ENCODE data around the gene LAMB1.

The LAMB1 gene

DNA sequence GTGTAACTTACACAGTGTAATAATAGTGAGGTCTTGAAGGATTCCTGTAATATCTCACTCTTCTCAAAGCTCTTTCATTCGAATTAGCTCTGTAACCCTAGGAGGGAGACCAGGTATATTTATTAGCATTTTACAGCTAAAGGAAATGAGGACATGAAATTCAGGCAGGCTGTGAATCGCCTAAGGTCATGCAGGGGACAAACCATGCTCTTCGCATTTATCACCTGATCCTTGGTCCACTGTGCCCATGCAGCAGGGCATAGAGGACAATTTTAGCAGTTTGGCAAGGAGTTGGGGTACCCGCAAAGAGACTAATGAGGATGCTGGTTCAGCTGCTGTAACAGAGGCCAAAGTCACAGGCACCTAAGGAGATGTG lies 14.8 kb upstream of the LAMB1 start:
- DNase-seq (ENCODE audit: low read depth in 2 of 2): no peak

DNA sequence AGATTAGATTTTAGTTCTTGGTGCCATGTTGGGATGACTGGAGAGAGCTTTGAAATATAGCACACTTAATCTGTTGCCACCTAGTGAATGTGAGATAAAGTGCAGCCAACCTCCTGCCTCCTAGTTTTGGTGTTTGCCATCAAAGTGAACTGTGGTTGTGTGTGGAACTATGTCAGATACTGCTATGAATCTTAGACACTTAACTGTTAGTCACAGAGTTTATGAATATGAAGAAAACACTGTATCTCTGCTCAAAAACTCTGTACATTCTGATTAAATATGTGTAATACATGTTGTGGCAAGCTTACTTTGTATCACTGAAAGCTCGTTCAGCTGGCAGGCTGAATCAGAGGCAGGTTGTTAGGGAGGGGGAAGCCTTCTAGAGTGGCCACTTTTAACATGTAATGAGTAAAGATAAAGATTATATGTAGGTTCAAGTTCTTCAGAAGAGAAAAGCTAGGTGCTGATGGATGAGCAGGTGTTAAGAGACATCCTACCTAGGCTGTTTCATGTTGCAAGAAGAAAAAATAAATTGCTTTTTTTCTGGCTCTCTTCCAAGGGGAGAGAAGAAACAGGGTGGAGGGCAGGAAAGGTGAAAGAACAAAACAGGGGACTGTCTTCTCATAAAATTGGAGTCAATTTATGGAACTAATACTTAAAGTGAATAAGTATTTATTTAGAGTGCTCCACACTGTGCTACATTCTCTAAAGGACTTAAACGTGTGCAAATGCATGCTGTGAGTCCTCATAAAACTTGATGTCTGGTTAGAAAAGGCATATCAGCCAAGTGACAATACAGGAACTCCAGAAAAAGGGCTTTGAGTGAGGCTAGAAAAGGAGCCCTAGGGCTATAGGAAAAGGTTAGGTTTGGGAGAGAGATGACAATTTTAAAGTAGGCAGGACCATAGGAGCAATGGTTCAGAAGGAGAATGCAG lies 14.1 kb upstream of the LAMB1 start:
- DNase-seq (ENCODE audit: low read depth in 2 of 2): no peak

DNA sequence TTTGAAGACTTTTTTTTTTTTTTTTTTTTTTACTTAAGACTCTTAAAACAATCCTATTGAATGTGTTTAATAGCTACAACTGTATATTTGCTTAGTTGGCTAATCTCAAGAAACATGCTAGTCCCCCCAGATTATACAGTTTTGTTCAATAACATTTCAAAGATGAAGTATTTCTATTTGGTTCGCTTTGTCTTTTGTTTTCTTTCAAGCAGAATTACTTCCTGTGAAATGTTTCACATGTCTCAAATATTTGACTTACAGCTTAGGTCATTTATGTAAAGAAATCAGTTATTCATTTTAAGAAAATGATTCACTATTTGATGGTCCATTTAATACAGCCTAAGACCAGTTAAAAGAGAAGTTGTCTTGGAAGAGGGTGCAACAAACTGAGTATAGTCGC lies 12.8 kb upstream of the LAMB1 start:
- no peak for DNase-seq (ENCODE audit: low read depth in 2 of 2)

DNA sequence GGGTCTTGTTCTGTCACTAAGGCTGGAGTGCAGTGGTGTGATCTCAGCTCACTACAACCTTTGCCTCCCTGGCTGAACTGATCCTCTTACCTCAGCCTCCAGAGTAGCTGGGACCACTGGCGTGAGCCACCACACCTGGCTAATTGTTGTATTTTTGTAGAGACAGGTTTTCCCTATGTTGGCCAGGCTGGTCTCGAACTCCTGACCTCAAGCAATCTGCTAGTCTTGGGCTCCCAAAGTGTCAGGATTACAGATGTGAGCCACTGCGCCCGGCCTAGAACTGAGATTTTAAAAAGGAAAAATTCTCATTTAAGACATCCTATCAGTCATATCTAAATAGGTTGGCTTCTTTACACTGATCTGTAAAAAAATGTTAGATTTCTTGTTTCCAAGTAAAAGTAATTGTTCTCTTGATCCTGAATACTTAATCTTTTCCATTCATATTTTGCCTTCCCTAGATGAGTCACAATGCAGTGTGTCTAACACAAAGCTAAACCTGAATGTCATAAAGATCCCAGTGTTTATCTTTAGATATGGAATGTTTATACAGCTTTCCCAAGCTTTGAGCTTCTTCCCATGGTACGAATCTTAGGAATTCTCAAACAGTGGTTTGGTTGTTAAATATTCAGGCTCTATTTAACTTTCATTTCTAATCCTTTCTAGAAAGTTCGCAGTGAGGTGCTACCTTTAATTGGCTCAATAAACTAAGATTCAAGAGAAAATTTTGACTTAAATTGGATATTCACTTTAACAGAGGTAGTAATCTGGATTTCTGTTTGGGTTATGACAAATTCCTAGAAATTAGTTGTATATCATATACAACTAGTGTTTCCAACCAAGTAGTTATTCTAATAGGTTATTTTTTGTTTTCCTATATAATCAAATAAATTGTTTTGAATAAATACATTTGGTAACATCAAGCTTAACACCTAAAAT lies 12.1 kb upstream of the LAMB1 start:
- no peak for DNase-seq (ENCODE audit: low read depth in 2 of 2)

DNA sequence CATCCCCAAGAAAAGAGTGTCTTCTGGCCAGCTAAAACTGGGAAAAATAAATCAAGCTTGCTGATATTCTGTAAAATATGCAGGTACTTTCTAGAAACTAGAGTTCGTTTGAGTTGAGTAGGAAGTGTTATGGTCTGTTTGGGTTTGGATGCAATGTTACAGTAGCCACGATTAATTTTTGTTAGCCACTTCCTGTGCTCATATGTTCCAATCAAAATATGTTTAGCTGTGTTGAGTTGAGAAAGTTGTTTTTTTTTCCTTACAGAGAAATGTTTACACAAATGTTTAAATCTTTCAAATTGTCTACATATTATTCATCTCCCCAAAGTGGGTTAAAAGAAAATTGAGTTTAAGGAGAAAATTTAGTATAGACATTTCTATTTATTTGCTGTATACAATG lies 11.3 kb upstream of the LAMB1 start:
- DNase-seq (ENCODE audit: low read depth in 2 of 2): no peak

DNA sequence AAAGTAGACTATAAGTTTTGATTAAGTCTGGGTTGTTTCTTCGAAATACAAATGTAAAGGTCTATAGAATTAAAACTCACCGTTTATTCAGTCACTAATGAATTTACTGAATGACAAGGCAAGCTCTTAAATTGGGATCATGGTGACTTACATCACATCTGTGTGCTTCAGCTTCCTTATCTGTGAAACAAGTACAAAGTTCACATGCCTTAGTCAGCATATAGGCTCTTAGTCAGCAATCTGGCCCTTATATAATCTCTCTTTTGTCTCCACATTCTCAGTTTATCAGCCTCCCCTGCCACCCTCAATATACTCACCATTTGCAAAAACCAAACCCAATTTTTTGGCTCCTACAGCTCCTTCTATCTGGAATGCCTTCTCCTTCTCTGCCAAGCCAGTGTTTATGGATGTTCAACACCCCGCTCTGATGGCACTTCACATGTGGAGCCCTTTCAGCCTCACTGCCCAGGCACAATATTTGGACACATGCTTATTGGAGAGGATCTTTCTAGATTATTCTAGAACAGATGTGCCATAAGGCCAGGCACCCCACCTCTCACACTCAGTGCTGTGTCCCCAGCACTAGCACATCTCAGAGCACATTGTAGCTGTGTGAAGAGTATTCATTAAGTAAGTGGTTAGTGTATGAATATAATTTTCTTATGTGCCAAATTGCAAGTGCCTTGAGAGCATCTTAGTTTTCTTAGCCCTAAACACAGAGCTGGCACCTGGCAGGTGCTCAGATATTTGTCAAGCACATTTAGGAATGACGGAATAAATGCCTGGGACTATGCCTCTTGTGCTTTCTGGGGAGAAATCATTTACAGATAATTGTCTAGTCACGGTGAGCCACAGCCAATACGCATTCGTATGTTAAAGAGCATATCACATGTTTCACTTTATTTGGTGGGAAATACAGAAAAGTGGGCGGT lies 9.8 kb upstream of the LAMB1 start:
- no peak for DNase-seq (ENCODE audit: low read depth in 2 of 2)

DNA sequence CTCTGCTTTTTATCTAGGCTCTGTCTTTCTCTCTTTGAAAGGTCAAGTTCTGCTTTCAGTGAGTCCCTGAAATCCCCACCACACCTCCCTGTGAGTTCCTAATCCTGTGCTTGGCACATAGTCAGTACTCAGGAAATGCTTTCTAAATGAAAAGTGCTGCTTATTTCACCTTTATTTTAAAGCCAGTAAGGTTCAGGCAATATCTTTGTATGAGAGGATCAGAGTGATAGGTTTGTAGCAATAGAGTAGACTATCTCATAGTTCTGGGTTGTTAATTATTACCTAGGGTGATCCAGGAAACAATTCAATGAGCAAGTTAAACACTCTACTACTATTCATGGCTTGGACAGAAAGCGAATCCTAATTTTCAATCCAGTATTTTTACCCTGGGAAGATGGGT lies 7.4 kb upstream of the LAMB1 start:
- DNase-seq (ENCODE audit: low read depth in 2 of 2): no peak

DNA sequence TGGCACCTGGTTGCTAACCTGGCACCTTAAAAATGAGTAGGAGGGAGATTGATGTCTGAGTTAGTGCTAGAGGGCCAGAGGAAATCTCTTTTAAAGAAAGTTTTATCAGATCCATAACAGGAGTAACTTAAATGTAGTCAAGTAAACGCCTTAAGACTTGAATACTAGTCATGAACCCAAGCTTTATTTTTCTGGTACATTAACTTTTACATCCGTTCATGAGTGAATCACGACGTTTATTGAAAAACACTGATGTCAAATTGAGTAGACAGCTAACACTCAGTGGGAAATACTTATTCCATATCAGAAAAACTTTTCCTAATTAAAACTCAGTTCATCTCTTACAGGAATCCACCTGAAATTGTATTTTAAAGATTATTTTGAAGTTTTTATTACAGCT lies 6.9 kb upstream of the LAMB1 start:
- no peak for DNase-seq (ENCODE audit: low read depth in 2 of 2)

DNA sequence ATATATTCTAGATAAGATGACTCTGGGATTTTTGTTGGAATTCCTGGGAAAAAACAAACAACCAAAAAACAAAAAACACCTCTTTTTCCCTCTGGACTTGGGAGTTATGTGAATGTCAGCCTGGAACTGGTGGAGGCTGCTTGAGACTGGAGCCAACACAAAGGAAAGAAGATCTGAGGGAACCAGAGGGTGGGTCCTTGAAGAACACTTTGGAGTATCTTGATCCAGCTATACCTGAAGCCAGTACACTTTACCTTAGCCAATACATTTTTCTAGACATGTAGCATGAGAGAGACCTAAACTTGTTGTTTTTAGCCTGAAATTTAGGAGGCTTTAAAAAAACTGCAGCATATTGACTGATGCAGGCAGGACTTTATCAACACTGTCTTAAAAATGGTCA lies 5.9 kb upstream of the LAMB1 start:
- DNase-seq (ENCODE audit: low read depth in 2 of 2): no peak

DNA sequence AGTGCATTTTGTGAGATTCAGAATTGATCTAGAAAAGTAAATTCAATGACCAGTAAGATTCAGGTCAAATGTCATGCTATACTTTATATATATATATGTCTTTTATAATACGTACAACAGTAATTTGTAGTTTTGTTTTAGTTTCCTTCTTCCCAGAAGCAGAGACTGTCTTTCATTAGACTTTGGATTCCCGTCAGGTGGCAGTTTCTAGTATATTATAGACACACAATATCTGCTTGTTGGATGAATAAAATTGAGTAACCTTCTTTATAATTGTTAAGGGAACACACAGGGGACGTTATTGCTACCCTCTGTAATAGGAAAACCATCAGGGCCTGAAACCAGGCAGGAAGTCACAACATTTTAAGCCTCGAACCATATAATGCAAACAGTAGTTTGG lies 5.3 kb upstream of the LAMB1 start:
- DNase-seq (ENCODE audit: low read depth in 2 of 2): no peak

DNA sequence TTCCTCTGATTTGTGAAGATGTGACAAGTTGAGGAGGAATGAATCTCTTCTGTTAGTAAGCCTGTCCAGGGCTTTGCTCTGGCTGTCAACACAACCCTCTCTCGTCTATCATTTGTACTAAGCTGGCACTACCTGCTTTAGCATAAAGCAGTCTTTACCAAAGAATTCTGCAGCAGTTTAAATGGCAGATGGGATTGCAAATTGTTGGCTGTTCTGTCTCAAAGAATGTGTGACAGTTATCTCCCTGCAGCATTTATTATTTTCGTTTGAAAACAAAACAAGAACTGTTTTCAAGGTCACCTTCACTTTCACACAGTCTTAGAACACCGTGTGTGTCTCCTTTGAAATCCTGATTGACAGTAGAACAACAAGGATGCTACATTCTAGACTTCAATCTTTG lies 4.8 kb upstream of the LAMB1 start:
- DNase-seq (ENCODE audit: low read depth in 2 of 2): no peak

DNA sequence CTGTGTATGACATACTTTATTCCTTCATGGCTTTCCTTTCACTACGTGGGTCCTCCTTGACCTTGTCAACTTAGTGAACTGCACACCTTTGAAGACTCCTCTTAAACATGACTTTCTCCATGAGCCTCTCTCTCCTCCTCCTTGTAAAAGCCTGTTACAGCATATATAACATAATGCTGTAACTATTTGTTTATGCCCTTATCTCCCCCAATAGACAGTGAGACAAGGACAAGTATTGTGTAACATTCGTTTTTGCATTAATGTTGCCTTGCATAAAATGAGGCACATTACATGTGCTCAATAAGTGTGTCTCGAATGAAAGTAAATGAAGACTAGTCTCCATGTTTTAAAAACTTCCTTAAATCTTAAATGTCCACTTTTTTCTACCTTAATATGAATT lies 4.3 kb upstream of the LAMB1 start:
- DNase-seq (ENCODE audit: low read depth in 2 of 2): no peak

DNA sequence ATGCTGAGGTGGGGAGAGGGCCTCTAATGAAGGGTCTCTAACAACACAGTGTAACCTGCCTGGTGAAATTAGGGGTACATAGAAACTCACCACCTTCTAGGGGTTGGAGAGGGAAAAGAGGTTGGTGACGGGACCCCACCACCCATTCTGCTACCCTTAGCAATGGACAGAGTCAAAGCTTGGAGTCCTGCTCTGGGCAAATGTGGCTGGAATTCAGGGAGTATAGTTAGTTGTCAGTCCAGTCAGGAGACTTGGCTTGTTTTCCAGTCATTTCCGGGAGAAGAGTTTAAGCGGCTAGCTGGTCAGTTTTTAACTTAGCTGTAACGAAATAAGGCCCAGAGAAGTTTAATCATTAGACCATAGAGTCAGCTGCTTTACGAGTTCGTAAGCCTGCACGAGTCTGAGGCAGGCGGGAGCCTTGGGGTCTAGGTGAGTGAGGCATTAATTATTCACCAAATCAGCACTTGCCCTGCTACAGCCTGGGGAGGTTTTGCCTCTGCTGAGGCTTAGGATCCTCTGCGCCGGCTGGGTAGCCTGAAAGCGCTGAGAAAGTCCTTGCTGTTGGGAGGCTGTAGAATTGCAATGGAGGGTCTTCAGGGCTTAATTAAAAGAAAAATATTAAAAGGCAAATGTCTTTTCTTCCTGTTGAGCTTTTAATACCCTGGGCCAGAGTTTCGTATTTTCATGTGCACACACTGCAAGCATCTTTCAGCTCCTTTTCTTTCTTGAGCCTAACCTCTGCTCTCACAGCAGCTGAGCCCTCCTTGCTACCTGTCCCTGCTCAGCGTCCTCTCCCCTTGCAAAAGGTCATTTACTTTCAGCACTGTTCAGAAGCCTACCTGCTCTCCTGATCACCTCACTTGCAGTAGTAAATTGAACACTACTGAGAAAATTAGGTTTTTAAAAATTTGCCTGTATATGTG lies 1.5 kb upstream of the LAMB1 start:
- no peak for DNase-seq (ENCODE audit: low read depth in 2 of 2)

DNA sequence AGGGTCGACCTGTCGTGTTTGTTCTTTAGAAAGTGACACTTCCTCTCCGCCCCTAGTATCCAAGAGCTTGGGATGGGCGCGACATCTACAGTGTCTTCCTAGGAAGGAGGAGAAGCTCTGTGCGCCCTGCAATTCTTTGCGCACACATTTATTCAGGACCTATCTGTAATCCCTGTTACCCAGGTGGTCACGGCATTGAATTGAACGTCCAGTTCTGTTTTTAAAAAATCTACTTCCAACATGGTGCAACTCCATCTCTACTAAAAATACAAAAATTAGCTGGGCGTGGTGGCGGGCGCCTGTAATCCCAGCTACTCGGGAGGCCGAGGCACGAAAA lies 606 bp upstream of the LAMB1 start:
- no peak for DNase-seq (ENCODE audit: low read depth in 2 of 2)

DNA sequence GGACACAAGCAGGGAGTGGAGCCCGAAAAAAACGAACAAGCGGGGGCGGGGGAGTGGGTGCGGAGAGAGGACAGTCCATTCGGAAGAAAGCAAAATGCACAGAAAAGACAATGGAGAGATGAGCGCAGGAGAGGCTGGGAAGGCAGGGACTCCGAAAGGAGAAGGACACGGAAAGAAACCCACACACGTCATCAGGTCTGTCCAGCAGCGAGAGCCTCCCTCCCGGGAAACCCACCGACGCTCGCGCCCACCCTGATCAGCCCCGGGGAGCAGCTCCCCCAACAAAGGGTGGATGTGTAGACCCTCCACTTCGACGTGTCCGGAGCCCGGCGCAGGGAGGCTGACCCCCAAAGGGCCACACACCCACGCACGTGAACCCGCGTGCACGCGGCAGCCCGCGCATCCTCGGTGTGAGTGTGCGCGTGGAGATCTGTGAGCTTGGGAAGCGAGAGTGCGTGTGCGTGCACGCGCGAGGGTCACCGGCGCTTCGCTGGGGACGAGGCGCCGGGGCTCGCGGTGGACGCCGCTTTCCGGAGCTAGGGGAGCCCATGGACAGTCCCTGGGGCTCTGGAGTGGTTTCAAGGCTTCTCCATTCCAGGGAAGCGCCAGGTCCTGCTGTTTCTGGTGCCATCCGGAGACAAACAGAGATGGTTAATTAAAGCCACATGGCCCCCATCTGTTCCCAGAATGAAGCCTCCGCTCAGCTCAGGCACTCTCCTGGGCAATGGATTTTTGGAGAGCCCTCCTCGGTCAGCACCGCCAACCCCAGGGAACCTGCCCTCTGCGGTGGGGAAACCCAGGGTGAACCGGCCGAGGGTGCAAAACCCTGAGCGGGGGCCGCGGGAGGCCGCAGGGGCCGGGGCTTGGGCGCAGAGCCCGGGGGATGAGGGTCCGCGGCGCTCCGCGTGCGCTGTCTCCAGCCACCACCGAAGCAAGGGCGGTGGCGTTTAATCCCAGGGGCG lies 916 bp downstream of the LAMB1 start:
- no peak for DNase-seq (ENCODE audit: low read depth in 2 of 2)

DNA sequence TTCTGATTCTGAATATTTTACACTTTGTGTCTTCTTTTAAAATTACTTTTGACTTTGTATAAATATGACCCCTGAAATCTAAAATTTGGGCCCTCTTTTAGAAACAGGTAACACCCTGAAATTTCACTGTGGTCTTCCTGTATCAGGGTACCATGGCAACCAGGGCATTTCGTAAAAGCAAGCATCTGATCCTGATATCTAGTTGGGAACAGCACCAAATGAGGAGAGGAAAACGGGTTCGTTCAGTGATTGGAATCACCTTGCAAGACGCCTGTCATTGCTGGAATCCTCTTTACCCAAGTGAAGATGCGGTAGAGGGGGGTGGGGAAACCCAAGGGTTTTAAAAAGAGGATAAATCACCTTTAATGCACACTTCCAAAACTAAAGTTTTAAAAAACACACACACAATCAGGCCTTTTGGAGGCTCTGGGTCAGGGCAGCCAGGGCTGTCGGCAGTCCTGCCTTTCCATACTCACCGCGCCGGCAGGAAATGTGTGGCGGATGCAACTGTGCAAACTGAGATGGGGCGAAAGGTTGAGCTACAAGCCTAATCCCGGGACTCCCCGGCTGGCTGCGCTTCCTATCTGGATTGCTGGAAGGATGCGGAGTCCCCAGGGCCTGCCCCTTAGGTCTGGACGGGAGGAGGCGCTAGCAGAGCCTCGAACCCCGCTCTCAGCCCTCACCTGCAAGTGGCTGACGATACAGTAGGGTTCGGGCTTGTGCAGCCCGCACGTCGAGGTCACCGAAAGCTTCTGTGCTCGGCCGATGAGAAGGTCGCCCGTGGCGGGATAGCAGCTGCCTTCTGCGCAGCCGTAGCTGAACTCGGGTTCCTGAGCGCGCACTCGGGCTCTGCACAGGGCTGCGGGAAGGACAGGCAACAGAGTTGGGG lies 1.8 kb downstream of the LAMB1 start:
- DNase-seq (ENCODE audit: low read depth in 2 of 2): no peak

DNA sequence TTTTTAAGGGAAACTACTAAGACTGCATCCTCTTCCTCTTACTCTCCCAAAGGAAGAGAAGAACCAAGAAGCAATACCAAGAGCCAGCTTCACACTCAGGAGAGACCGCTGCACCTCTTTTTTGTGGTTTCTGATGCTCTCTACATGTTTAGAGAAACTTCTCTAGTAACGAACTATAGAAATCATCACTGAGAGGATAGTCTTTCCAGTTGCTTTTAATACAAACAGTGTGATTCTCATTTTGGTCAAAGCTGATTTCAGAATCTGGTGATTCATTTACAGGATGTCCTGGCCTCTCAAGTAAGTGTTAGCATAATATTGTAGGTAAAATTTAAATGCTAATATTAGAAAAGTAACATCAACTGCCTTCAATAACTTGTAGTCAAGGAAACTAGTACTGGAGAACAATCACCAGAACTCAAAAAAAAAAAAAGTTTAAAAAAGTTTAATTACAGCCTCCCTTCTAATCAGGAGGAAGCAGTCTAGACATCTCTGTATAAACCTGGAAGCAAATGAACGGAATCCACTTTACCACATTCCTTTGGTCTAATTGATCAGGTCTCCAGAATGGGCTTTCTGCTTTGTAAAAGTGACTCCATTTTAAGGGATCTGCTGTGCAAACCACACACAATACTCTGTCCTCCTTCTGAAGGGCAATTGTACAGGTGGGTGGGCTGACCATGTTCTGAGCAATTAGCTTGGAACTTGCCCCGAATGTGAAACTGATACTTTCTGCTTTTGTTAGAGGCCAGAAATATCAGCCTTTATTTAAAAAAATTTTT lies 3.0 kb downstream of the LAMB1 start:
- DNase-seq (ENCODE audit: low read depth in 2 of 2): no peak
